Activated naive CD4-positive, alpha-beta T cell treated with anti-CD3 and anti-CD28 coated beads, Interleukin-2, amount 50 U/mL, for 72 hours (primary cell): ENCODE results near the gene GLE1. TPM values are rescaled to one million over a fixed set of nuclear protein-coding genes. Genes with fewer than 3 reads are reported as not detected.

Experiments used
- total RNA-seq, 2 donors: library from RNA; stranded (reverse); gene quantifications; one replicate each; pipeline ENCODE4 v1.2.3, GENCODE V29; 2022

Gene GLE1
- total RNA-seq, 2 donors from 2014 or later = 51.4 to 57.0 TPM

Other genes starting within 250 kb of the GLE1 start
- gene GOLGA2, start 228.7 kb upstream of the GLE1 start, total RNA-seq = 10 to 100 TPM; 46.2 to 54.3 TPM
- 10 to 100 TPM; 15.6 to 16.9 TPM for gene SWI5, start 228.4 kb upstream of the GLE1 start, total RNA-seq
- gene TRUB2, start 182.3 kb upstream of the GLE1 start, total RNA-seq = 10 to 100 TPM; 25.6 to 35.9 TPM
- gene COQ4, start 181.9 kb upstream of the GLE1 start, total RNA-seq = 10 to 100 TPM; 33.9 to 38.3 TPM
- 10 to 100 TPM in 1 of 2 donors, 1 to 10 TPM in 1; 9.4 to 10.2 TPM for gene SLC27A4, start 164.2 kb upstream of the GLE1 start, total RNA-seq
- gene URM1, start 133.3 kb upstream of the GLE1 start, total RNA-seq = 10 to 100 TPM; 36.4 to 77.9 TPM
- 1 to 10 TPM; 1.2 to 3.2 TPM for gene CERCAM, start 83.9 kb upstream of the GLE1 start, total RNA-seq
- 10 to 100 TPM; 67.9 to 70.7 TPM for gene ODF2, start 48.7 kb upstream of the GLE1 start, total RNA-seq
- gene SPTAN1, start 47.9 kb downstream of the GLE1 start, total RNA-seq = 100 to 1,000 TPM; 242 to 278 TPM
- 10 to 100 TPM; 22.2 to 27.3 TPM for gene DYNC2I2, start 152.1 kb downstream of the GLE1 start, total RNA-seq
- gene SET, start 184.5 kb downstream of the GLE1 start, total RNA-seq = 100 to 1,000 TPM; 499 to 548 TPM
- gene PKN3, start 197.8 kb downstream of the GLE1 start, total RNA-seq = 10 to 100 TPM; 10.7 to 14.0 TPM
- 10 to 100 TPM; 56.2 to 59.9 TPM for gene ZDHHC12, start 219.4 kb downstream of the GLE1 start, total RNA-seq